Upper lobe of left lung (tissue), 6 donors: Measurements from ENCODE around the gene WDR70. TPM values are rescaled to one million over a fixed set of nuclear protein-coding genes. Genes with fewer than 3 reads are reported as not detected.
"Not testable (repeated sequence)": the region's sequence is repeated elsewhere in the genome, so short reads cannot be mapped to it uniquely, and the experiment has no call there.

Experiments
- ATAC-seq, 2 donors: fragments of 200-7000 bp; cut with Tn5 transposase; one replicate each; pipeline ENCODE4 v1.9.1; 2022; ENCODE audit warnings: mild to moderate bottlenecking in 2 of 2, moderate library complexity in 2 of 2; ENCODE audit not compliant: low FRiP score in 2 of 2
- DNase-seq, 2 donors: peaks; one replicate each; pipeline ENCODE4 v3.0.0-alpha.2; 2019 to 2020
- H3K27ac ChIP-seq, 4 donors: fragments of 200-600 bp; sonication (generic); one replicate each; pipeline ENCODE4 v1.5.1; 2016 to 2019
- H3K27me3 ChIP-seq, 4 donors: fragments of 200-600 bp; sonication (generic); one replicate each; pipeline ENCODE4 v1.5.1; 2017 to 2019
- H3K36me3 ChIP-seq, 4 donors: fragments of 200-600 bp; sonication (generic); one replicate each; pipeline ENCODE4 v1.5.1; 2016 to 2019
- H3K4me1 ChIP-seq, 4 donors: fragments of 200-600 bp; sonication (generic); one replicate each; pipeline ENCODE4 v1.5.1; 2018 to 2019
- H3K4me3 ChIP-seq, 4 donors: fragments of 200-600 bp; sonication (generic); one replicate each; pipeline ENCODE4 v1.5.1; 2017 to 2019; ENCODE audit warnings: mild to moderate bottlenecking in 2 of 4, moderate library complexity in 1 of 4
- H3K9me3 ChIP-seq, 4 donors: fragments of 200-600 bp; sonication (generic); one replicate each; pipeline ENCODE4 v1.5.1; 2018 to 2019
- EP300 ChIP-seq, 4 donors: sonication (generic); formaldehyde crosslinking; IDR thresholded peaks; one replicate each; pipeline ENCODE4 v1.5.1; 2017; ENCODE audit warnings: antibody characterized with exemption in 4 of 4, control low read depth in 2 of 4
- POLR2A ChIP-seq, 4 donors: fragments of 450-650 bp; IDR thresholded peaks; one replicate each; pipeline ENCODE4 v1.5.1; 2016 to 2017; ENCODE audit warnings: antibody characterized with exemption in 4 of 4, mild to moderate bottlenecking in 2 of 4
- POLR2AphosphoS5 ChIP-seq, 2 donors: sonication (generic); formaldehyde crosslinking; IDR thresholded peaks; one replicate each; pipeline ENCODE4 v1.5.1; 2017; ENCODE audit warnings: antibody characterized with exemption in 2 of 2
- WGBS, 2 donors: methylation state at CpG; one replicate each; pipeline ENCODE4 v1.1.5; 2017 to 2018; 5-methylcytosine and 5-hydroxymethylcytosine counted together
- total RNA-seq, 6 donors: library from RNA; depleted of rRNA in 4 of 6; stranded (reverse); fragments of >200 nt in 4 of 6; gene quantifications; one replicate each; pipeline versions ENCODE4 v1.1.0 to v1.2.1, GENCODE V29; 2016 to 2021
- TF ChIP-seq, protein P1 (sequence below), 6 experiments: fragments of 450-650 bp in 4 of 6; fragments of 200-600 bp in 2 of 6; sonication (generic) in 2 of 6; IDR thresholded peaks; one replicate each; pipeline ENCODE4 v1.5.1; 2016 to 2019; ENCODE audit warnings: antibody characterized with exemption in 6 of 6
- donor health status: DM: no; HTN: no; CAD: no; lungs with moderate emphysema.
- donor health status: DM: no; HTN: yes; CAD: no; lungs with severe emphysema.

Gene WDR70
- total RNA-seq, 6 donors from 2014 or later = 20.7 to 75.4 (median 27.9) TPM

DNA sequence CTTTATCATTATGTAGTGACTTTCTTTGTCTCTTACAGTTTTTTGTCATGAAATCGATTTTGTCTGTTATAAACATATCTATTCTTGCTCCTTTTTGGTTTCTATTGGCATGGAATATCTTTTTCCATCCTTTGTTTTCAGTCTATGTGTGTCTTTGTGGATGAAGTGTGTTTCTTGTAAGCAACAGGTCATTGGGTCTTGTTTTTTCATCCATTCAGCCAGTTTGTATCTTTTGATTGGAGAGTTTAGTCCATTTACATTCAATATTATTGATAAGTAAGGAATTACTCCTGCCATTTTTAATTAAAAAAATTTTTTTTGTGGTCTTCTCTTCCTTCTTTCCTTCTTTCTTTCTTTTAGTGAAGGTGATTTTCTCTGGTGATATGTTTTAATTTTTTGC is 266.6 kb downstream of the WDR70 start:
- H3K27ac ChIP-seq = no peak overlapping the region
- no peaks in the 10 kb centered on the region for H3K27me3 ChIP-seq
- WGBS, 2 donors = 87 to 98% methylated on average over 1 of the region's 1 CpG
- ATAC-seq (no peak), DNase-seq (no peak)
- no peaks in the 10 kb centered on the region for H3K36me3 ChIP-seq
- no peaks in the 10 kb centered on the region for H3K4me1 ChIP-seq
- TF ChIP-seq, protein P1, sequence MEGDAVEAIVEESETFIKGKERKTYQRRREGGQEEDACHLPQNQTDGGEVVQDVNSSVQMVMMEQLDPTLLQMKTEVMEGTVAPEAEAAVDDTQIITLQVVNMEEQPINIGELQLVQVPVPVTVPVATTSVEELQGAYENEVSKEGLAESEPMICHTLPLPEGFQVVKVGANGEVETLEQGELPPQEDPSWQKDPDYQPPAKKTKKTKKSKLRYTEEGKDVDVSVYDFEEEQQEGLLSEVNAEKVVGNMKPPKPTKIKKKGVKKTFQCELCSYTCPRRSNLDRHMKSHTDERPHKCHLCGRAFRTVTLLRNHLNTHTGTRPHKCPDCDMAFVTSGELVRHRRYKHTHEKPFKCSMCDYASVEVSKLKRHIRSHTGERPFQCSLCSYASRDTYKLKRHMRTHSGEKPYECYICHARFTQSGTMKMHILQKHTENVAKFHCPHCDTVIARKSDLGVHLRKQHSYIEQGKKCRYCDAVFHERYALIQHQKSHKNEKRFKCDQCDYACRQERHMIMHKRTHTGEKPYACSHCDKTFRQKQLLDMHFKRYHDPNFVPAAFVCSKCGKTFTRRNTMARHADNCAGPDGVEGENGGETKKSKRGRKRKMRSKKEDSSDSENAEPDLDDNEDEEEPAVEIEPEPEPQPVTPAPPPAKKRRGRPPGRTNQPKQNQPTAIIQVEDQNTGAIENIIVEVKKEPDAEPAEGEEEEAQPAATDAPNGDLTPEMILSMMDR (IDR thresholded peaks at IDR 0.05) = no peak
- TF ChIP-seq POLR2A (IDR thresholded peaks at IDR 0.05) (no peak), EP300 (IDR thresholded peaks at IDR 0.05) (no peak), POLR2AphosphoS5 (IDR thresholded peaks at IDR 0.05) (no peak)
- H3K4me3 ChIP-seq = no peak overlapping the region
- peaks cover 0 to 5% (median 2%) of the 10 kb centered on the region in 4 donors for H3K9me3 ChIP-seq

GRCh38 chr5:37654566-37654965 is 275.4 kb downstream of the WDR70 start:
- not testable (repeated sequence) for H3K36me3 ChIP-seq, H3K27me3 ChIP-seq, H3K27ac ChIP-seq, ATAC-seq, H3K4me3 ChIP-seq, H3K4me1 ChIP-seq, H3K9me3 ChIP-seq, DNase-seq
- WGBS, 2 donors = 85 to 86% methylated on average over 1 of the region's 1 CpG

DNA sequence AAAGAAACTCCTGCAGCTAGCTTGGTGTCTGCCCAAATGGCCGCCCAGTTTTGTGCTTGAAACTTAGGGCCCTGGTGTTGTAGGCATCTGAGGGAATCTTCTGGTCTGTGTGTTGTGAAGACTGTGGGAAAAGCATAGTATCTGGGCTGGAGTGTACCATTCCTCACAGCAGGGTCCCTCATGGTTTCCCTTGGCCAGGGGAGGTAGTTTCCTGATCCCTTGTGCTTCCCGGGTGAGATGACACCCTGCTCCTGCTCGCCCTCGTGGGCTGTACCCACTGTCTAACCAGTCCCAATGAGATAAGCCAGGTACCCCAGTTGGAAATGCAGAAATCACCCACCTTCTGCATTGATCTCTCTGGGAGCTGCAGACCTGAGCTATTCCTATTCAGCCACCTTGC is 277.9 kb downstream of the WDR70 start:
- no peak for ATAC-seq
- WGBS, 2 donors = 75 to 89% methylated on average over 4 of the region's 4 CpGs

DNA sequence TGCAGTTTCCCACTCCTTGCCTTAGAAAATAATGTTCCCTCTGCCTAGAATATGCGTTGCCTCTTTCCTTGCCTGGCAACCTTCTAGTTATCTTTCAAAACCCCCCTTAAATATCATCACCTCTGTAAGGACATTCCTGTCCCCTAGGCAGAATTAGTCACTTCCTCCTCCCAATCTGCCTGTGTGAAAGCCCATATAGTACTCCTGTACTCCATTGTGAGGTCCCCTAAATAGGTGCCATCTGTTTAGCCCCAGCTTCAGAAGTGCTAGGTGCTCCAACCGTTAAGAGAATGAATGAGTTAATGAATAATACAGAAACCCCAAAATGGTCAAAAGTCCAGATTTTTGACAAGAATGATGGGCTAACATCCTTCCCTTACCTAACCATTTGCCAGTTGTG is 279.3 kb downstream of the WDR70 start:
- Histone ChIP-seq H3K27me3 (no peaks in the 10 kb centered on the region), H3K4me3 (no peak overlapping the region), H3K36me3 (no peaks in the 10 kb centered on the region), H3K9me3 (peaks cover 0 to 6% (median 1%) of the 10 kb centered on the region in 4 donors), H3K27ac (no peak overlapping the region), H3K4me1 (peaks cover 0 to 2% (median 0%) of the 10 kb centered on the region in 4 donors)
- ATAC-seq (no peak), DNase-seq (no peak)
- 76 to 85% methylated on average over 2 of the region's 2 CpGs for WGBS, 2 donors
- TF ChIP-seq POLR2A (IDR thresholded peaks at IDR 0.05) (no peak), POLR2AphosphoS5 (IDR thresholded peaks at IDR 0.05) (no peak), EP300 (IDR thresholded peaks at IDR 0.05) (no peak)
- TF ChIP-seq, protein P1 (IDR thresholded peaks at IDR 0.05) = no peak

More for the DNA sequence above, 277.9 kb downstream of the WDR70 start:
- no peak for DNase-seq
- Histone ChIP-seq H3K4me3 (no peak overlapping the region), H3K27ac (no peak overlapping the region), H3K9me3 (peaks cover 0 to 6% (median 1%) of the 10 kb centered on the region in 4 donors), H3K27me3 (no peaks in the 10 kb centered on the region), H3K4me1 (peaks cover 0 to 2% (median 0%) of the 10 kb centered on the region in 4 donors), H3K36me3 (no peaks in the 10 kb centered on the region)
- TF ChIP-seq POLR2AphosphoS5 (IDR thresholded peaks at IDR 0.05) = no peak
- TF ChIP-seq, protein P1 (IDR thresholded peaks at IDR 0.05) = no peak
- no peak for TF ChIP-seq EP300 (IDR thresholded peaks at IDR 0.05)
- TF ChIP-seq POLR2A (IDR thresholded peaks at IDR 0.05) = no peak

GRCh38 chr5:37660319-37660718 is 281.2 kb downstream of the WDR70 start:
- ATAC-seq (no peak), DNase-seq (no peak)
- Histone ChIP-seq H3K27me3 (no peaks in the 10 kb centered on the region), H3K9me3 (no peaks in the 10 kb centered on the region), H3K36me3 (no peaks in the 10 kb centered on the region), H3K4me1 (peaks cover 0 to 4% (median under 1%) of the 10 kb centered on the region in 4 donors), H3K4me3 (no peak overlapping the region), H3K27ac (no peak overlapping the region)
- TF ChIP-seq POLR2A (IDR thresholded peaks at IDR 0.05) (no peak), EP300 (IDR thresholded peaks at IDR 0.05) (no peak), POLR2AphosphoS5 (IDR thresholded peaks at IDR 0.05) (no peak)
- TF ChIP-seq, protein P1 (IDR thresholded peaks at IDR 0.05) = no peak
